Cardiac septum (tissue), 1 donor: ENCODE results near the gene GPAT2. TPM values are rescaled to one million over a fixed set of nuclear protein-coding genes. Genes with fewer than 3 reads are reported as not detected.
"Not testable (repeated sequence)": the region's sequence is repeated elsewhere in the genome, so short reads cannot be mapped to it uniquely, and the experiment has no call there.

Experiments
- DNase-seq: peaks from one replicate; pipeline ENCODE4 v3.0.0-alpha.2; 2020; ENCODE audit warnings: low spot score
- intact Hi-C: fragments of 100-400 bp; cut with DNase I; formaldehyde crosslinking; loops from one replicate; pipeline ENCODE4 v1.14.0; 2022
- total RNA-seq: library from RNA; stranded (reverse); fragmentation: NEBNext Ultra II Directional; extraction: Animal tissue kit (Norgen Biotek cat#: 25700); gene quantifications from one replicate; pipeline ENCODE4 v1.2.1, GENCODE V29; 2021
- donor health status: DM: no; HTN: no; CAD: no.

GPAT2 gene
- total RNA-seq, 1 donor from 2014 or later = 6.6 TPM

- intact Hi-C loops, DNase-seq: not testable (repeated sequence)
These were observed 28.5 kb downstream of the GPAT2 start for GRCh38 chr2:96006248-96006647.

- DNase-seq, intact Hi-C loops: not testable (repeated sequence)
These were observed 42.0 kb downstream of the GPAT2 start for GRCh38 chr2:95992520-95993272.

GRCh38 chr2:95992102-95992501, 42.6 kb downstream of the GPAT2 start:
- DNase-seq, intact Hi-C loops: not testable (repeated sequence)

GRCh38 chr2:95991351-95992094, 43.2 kb downstream of the GPAT2 start, which contains the start of gene ANKRD36C:
ANKRD36C (minus strand) TSS chr2:95991824; CDS start chr2:95991708, 116 bp downstream.
- intact Hi-C loops, DNase-seq: not testable (repeated sequence)

GRCh38 chr2:95990884-95991283, 43.8 kb downstream of the GPAT2 start:
- DNase-seq, intact Hi-C loops: not testable (repeated sequence)

Other genes with a start within 250 kb of the GPAT2 start
- gene ANKRD36C, start 43.1 kb downstream of the GPAT2 start, total RNA-seq = 9.2 TPM
- 5.5 TPM for gene ADRA2B, start 81.7 kb upstream of the GPAT2 start, total RNA-seq
- gene ASTL, start 103.6 kb upstream of the GPAT2 start, total RNA-seq = not detected
- 1.3 TPM for gene DUSP2, start 110.5 kb upstream of the GPAT2 start, total RNA-seq
- gene STARD7, start 173.9 kb upstream of the GPAT2 start, total RNA-seq = 142 TPM
- gene TMEM127, start 231.1 kb upstream of the GPAT2 start, total RNA-seq = 92.7 TPM
- 56.1 TPM for gene CIAO1, start 231.3 kb upstream of the GPAT2 start, total RNA-seq